Erythroblast (primary cell): ENCODE measurements around the gene CLASP1.

Experiments
- GATA1 ChIP-seq: IDR thresholded peaks from 2 replicates; pipeline ENCODE4 v1.6.1; 2011; ENCODE audit warnings: low read depth, mild to moderate bottlenecking, control low read depth, low read length, moderate library complexity
- POLR2A ChIP-seq: IDR thresholded peaks from 2 replicates; pipeline ENCODE4 v1.6.1; 2011; ENCODE audit warnings: mild to moderate bottlenecking, low read length

GRCh38 chr2:121576263-121576662 is 73.0 kb downstream of the CLASP1 start:
- TF ChIP-seq POLR2A (no peak), GATA1 (no peak)
